Transverse colon (tissue), 3 donors: ENCODE data around the gene TRIM8.

ENCODE experiments used
- POLR2A ChIP-seq: fragments of 450-650 bp; IDR thresholded peaks from one replicate; pipeline ENCODE4 v1.6.1; 2016; ENCODE audit warnings: antibody characterized with exemption, mild to moderate bottlenecking, moderate library complexity
- TF ChIP-seq, protein P1 (sequence below), 5 experiments: fragments of 200-600 bp in 3 of 5; fragments of 450-650 bp in 2 of 5; sonication (generic) in 3 of 5; IDR thresholded peaks; 1 replicate in 2 of 5; 2 replicates in 3 of 5; pipeline ENCODE4 v1.5.1; 2016 to 2017; ENCODE audit warnings: antibody characterized with exemption in 5 of 5, inconsistent platforms in 3 of 5, mild to moderate bottlenecking in 2 of 5, moderate library complexity in 1 of 5

DNA sequence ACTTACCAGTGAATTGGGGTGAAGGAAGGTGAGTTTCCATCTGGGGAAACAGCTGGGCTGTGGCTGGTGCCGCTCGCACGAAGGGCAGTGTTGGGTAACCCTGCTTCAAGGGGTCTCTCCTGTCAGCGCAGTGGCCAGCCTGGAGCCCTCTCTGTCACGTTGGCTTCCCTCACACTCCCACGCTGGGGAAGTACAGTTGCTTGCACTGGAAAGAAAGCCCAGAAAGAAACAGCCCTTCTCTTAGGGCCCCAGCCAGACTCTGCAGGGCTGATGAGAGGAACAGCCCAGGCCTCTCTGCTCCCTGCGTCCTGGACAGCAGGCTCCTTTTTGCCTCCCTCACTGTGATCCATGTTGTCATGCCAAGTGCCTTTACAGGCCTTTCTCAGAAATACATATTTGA is 40.3 kb upstream of the TRIM8 start:
- TF ChIP-seq, protein P1, sequence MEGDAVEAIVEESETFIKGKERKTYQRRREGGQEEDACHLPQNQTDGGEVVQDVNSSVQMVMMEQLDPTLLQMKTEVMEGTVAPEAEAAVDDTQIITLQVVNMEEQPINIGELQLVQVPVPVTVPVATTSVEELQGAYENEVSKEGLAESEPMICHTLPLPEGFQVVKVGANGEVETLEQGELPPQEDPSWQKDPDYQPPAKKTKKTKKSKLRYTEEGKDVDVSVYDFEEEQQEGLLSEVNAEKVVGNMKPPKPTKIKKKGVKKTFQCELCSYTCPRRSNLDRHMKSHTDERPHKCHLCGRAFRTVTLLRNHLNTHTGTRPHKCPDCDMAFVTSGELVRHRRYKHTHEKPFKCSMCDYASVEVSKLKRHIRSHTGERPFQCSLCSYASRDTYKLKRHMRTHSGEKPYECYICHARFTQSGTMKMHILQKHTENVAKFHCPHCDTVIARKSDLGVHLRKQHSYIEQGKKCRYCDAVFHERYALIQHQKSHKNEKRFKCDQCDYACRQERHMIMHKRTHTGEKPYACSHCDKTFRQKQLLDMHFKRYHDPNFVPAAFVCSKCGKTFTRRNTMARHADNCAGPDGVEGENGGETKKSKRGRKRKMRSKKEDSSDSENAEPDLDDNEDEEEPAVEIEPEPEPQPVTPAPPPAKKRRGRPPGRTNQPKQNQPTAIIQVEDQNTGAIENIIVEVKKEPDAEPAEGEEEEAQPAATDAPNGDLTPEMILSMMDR (IDR thresholded peaks at IDR 0.05), result no peak
- TF ChIP-seq POLR2A, result no peak
